Stimulated activated CD8-positive, alpha-beta memory T cell treated with anti-CD3 and anti-CD28 coated beads, Interleukin-12 subunit alpha, Interleukin-12 subunit beta, amount 100 ng/mL, for 24 hours (primary cell): Measurements from ENCODE around the gene DOCK8.

Experiments
- DNase-seq: peaks from one replicate; pipeline ENCODE4 v3.0.0-alpha.2; 2020; ENCODE audit errors: extremely low read depth

DOCK8 gene

DNA sequence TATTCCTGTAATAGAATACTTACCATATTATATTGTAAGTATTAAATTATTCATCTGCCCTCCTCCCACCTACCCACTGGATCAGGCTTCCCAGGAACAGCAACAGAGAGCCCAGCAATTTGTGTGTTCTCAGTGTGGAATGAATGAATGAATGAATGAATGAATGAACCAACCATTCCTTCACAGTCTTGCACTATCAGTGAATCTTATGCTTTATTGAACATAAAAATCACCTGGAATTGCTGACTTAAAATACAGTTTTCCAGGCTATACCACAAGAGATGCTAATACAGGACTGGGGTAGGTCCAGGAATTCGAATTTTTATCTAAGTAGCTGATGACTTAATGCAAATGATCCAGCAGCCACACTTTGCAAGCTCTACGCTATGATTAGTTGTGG, 51.6 kb downstream of the DOCK8 start:
- no peak for DNase-seq

DNA sequence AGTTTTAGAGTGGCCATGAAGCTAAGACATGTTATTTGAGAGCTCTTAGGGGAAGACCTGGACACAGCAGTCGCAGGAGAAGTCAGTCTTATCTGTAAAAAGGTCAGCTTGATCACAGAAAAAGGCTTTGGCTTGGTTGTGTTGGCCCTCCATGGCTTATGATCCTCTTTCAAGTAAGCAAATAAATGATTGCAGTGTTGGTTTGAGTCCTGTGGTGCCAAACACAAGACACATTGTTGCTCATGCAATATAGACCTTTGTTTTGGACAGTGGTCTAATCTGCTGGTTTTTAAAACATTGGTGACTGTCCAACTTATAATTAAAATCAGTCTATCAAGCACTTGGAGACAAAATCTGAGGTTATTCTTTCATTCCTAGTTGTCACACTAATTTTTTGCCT, 54.0 kb downstream of the DOCK8 start:
- DNase-seq: no peak

DNA sequence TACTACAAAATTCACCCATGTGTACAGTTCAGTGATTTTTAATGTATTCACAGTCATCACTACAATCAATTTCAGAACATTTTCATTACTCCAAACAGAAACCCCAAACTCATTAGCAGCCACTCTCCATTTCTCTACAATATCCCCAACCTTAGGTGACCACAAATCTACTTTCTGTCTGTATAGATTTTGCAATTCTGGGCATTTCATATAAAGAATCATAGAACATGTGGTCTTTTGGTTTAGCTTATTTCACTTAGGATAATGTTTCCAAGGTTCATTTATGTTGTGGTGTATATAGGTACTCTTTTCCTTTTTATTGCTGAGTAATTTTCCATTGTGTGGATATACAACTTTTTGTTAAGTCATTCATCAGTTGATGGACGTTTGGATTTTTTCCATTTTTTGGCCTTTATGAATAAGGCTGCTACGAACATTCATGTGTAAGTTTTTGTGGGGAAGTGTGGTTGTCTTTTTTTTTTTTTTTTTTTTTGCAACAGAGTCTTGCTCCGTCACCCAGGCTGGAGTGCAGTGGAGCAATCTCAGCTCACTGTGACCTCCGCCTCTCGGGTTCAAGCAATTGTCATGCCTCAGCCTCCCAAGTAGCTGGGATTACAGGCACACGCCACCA, 54.5 kb downstream of the DOCK8 start:
- no peak for DNase-seq

GRCh38 chr9:270657-271237, 56.1 kb downstream of the DOCK8 start:
- no peak for DNase-seq

- DNase-seq: peak; percentile 22
Observed at GRCh38 chr9:272251-273213, 57.9 kb downstream of the DOCK8 start.

DNA sequence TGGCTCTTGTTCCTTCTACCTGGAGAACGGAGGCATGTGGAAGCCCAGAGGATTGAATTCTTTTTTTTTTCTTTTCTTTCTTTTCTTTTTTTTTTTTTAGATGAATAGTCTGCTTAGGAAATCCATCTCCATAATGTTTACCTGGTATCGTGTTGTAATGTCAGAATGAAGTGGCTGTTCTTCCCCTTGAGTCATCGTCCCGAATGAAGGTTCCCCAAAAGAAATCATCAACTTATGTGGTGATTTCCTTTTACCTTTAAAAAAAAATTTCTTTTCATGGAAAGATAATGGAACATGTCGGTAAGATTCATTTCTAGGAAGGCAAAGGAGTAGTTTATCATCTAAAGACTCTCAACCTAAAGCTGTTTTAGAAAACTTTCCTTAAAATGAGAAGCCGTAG, 59.7 kb downstream of the DOCK8 start:
- DNase-seq: no peak

GRCh38 chr9:277601-278295, 63.1 kb downstream of the DOCK8 start:
- no peak for DNase-seq

- no peak for DNase-seq
Observed at GRCh38 chr9:278651-279050, 64.0 kb downstream of the DOCK8 start.

DNA sequence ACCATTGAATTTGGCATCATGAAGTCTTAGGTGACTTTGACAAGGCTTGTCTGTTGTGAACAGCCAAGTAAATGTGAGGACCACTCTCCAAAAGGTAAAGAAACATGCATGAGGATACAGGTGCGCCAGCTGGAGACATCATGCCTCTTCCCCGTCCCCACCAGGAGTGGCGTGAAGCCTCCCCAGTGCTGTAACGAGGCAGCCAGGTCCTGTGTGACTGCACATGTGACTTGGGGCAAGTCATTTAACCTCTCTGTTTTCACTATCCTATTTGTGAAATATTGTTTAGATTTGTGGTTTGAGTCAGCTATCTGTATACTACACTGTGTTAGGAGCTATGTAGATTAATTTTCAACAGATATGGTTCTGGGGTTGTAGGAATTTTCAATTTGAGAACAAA, 65.0 kb downstream of the DOCK8 start:
- no peak for DNase-seq

DNA sequence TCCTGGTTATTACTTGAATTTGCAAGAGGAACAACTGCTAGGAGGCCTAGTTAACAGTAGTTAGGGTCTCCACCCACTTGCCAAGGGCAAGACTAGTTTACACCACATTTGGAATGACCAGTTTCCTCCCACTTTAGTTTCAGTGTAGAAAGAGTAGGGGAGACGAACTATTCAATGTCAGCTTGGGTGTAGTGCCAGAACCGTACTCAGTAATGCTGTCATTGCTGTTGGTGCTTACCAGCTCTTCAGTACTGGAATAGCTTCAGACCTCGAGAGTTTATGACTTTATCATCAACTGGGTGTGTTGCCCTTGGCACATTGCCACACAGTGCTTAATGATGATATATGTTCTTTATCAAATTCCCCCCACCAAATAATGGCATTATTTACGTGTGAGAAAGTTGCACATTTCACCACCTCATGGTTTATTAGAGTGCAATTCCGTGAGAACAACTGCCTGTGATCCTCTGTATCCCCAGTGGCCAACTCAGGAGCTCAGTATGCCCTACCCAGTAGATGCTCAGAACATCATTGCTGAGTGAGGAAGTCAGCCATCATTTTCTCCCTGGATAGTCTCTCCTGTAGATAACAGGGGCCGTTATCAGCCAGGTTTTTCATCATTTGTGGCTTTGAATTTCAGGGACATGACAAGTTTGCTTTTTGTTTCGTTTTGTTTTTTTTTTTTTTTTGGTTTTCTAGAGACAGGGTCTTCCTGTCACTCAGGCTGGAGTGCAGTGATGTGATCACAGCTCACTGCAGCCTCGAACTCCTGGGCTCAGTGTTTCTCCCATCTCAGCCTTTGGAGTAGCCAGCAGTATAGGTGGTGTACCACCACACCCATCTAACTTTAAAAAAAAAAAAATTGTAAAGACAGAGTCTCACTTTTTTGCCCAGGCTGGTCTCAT, 67.3 kb downstream of the DOCK8 start:
- no peak for DNase-seq

DNA sequence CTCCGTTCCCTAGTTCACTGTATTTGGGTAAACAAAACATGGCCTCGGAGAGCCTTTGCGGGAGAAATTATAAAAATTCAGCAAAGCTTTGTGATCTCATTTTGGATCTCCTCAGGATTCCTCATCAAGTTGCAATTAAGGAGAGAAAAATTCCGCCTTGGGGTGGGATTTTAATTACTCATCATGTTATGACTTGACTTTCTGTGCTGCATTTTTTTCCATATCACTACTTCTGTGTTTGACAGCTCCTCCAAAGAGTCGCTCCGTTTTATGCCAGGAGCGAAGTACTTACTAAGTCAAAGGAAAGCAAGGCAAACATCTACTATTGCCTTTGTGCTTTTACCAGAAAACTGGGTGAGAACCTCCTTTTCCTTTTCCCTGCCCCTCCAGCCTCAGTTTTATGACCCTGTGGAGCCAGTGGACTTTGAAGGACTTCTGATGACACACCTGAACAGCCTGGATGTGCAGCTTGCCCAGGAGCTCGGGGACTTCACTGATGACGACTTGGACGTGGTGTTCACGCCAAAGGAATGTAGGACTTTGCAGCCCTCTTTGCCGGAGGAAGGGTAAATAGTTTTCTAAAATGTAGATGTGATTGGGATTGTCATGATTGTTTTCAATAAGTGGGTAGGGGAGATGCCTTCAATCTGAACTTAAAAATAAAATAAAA, 71.5 kb downstream of the DOCK8 start:
- no peak for DNase-seq

DNA sequence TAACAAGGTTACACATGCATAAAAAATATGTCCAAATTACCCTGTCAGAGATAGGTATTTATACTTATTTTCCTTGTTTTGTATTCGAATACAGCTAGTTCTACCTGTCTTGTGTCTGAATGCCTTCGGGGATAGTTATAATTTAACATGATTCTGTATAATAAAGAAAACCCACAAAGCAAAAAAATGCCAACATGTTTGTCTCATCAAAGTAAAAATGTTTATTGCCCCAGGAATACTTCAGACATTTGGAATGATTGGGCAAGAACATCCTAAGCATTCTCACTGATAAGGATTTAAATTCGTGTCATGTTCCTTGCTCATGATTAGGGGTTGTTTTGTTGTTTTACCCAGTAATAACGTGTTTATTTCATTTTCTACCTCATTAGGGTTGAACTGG, 74.5 kb downstream of the DOCK8 start:
- no peak for DNase-seq

GRCh38 chr9:292915-293314, 78.2 kb downstream of the DOCK8 start:
- no peak for DNase-seq

- no peak for DNase-seq
Observed at GRCh38 chr9:295576-295975, 80.9 kb downstream of the DOCK8 start.

DNA sequence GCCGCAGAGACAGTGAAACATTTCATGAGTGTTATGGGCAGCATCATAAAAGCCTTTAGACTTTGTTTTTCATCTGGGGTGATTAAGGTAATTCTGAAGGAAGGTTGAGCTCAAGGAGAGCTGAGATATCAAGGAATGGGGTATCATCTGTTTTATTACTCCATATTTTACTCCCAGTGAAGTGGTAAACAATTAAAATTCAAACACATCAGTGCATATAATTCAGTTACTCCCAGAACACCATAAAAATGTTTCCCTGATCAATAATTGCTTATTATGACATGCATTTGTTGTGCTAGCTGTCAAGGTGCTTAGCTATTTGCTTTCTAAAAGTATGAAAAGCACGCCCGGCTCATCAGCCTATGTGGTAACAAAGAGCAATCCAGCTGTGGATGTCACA, 81.7 kb downstream of the DOCK8 start:
- DNase-seq: no peak

GRCh38 chr9:297104-297972, 82.7 kb downstream of the DOCK8 start:
- DNase-seq: no peak

DNA sequence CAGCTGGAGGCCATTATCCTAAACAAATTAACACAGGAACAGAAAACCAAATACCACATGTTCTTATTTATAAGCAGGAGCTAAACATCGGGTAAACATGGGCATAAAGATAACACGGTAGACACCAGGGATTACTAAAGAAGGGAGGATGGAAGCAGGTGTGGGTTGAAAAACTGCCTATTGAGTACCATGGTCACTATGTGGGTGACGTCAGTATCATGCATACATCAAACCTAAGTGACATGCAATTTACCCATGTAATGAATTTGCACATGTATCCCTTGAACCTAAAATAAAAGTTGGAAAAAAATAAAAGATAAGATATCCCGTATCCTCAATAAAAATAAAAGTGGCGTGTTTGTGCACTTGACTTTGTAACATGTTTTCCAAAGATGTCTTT, 88.8 kb downstream of the DOCK8 start:
- DNase-seq: no peak

GRCh38 chr9:304106-304505, 89.4 kb downstream of the DOCK8 start:
- no peak for DNase-seq

- no peak for DNase-seq
Observed at GRCh38 chr9:304519-305185, 90.0 kb downstream of the DOCK8 start.
